H9 (cell line): ENCODE data around the gene C19orf85. TPM values are rescaled to one million over a fixed set of nuclear protein-coding genes. Genes with fewer than 3 reads are reported as not detected.

Source experiments
- DNase-seq: peaks from one replicate; pipeline ENCODE4 v3.0.0-alpha.2; 2017
- H2AFZ ChIP-seq: one replicate; pipeline ENCODE4 v1.6.1; 2013; ENCODE audit warnings: mild to moderate bottlenecking, low read length, control low read depth, moderate library complexity
- H2AK5ac ChIP-seq: 2 replicates; pipeline ENCODE4 v1.6.1; 2013; ENCODE audit warnings: low read length, control low read depth, mixed read lengths; ENCODE audit not compliant: insufficient read length
- H2BK120ac ChIP-seq: one replicate; pipeline ENCODE4 v1.6.1; 2013; ENCODE audit warnings: low read depth, mild to moderate bottlenecking, low read length, control low read depth, inconsistent platforms; ENCODE audit not compliant: poor library complexity, severe bottlenecking
- H2BK12ac ChIP-seq: 2 replicates; pipeline ENCODE4 v1.6.1; 2013; ENCODE audit warnings: low read length, control low read depth, mixed read lengths, low read depth; ENCODE audit not compliant: insufficient read length
- H2BK15ac ChIP-seq: 2 replicates; pipeline ENCODE4 v1.6.1; 2013; ENCODE audit warnings: low read depth, low read length, control low read depth
- H2BK20ac ChIP-seq: one replicate; pipeline ENCODE4 v1.6.1; 2013; ENCODE audit warnings: low read depth, mild to moderate bottlenecking, low read length, control low read depth, inconsistent platforms; ENCODE audit not compliant: poor library complexity, severe bottlenecking
- H2BK5ac ChIP-seq: 2 replicates; pipeline ENCODE4 v1.6.1; 2013; ENCODE audit warnings: low read length, control low read depth, mixed read lengths; ENCODE audit not compliant: insufficient read length
- H3K14ac ChIP-seq: 2 replicates; pipeline ENCODE4 v1.6.1; 2013; ENCODE audit warnings: low read length, control low read depth; ENCODE audit not compliant: insufficient read depth
- H3K18ac ChIP-seq: 2 replicates; pipeline ENCODE4 v1.6.1; 2013; ENCODE audit warnings: low read depth, mild to moderate bottlenecking, mixed read lengths, low read length, control low read depth; ENCODE audit not compliant: insufficient read length
- H3K23ac ChIP-seq: 2 replicates; pipeline ENCODE4 v1.6.1; 2013; ENCODE audit warnings: low read length, control low read depth, mixed read lengths, low read depth; ENCODE audit not compliant: insufficient read length
- H3K23me2 ChIP-seq: 2 replicates; pipeline ENCODE4 v1.6.1; 2013; ENCODE audit warnings: low read depth, mild to moderate bottlenecking, mixed read lengths, low read length, control low read depth; ENCODE audit not compliant: insufficient read length, poor library complexity, severe bottlenecking
- H3K27ac ChIP-seq: 2 replicates; pipeline ENCODE4 v1.5.1; 2013; ENCODE audit warnings: low read length, control low read depth, mixed read lengths, low read depth; ENCODE audit not compliant: insufficient read length
- H3K27me3 ChIP-seq: 2 replicates; pipeline ENCODE4 v1.6.1; 2013; ENCODE audit warnings: low read length, control low read depth, inconsistent platforms; ENCODE audit not compliant: insufficient read depth
- H3K4ac ChIP-seq: 2 replicates; pipeline ENCODE4 v1.6.1; 2013; ENCODE audit warnings: low read depth, mild to moderate bottlenecking, control low read depth, inconsistent platforms, low read length, moderate library complexity
- H3K4me1 ChIP-seq: 2 replicates; pipeline ENCODE4 v1.6.1; 2013; ENCODE audit warnings: low read length, control low read depth, inconsistent platforms; ENCODE audit not compliant: insufficient read depth
- H3K4me2 ChIP-seq: 2 replicates; pipeline ENCODE4 v1.6.1; 2013; ENCODE audit warnings: low read length, control low read depth, mixed read lengths; ENCODE audit not compliant: insufficient read length, insufficient read depth
- H3K56ac ChIP-seq: 2 replicates; pipeline ENCODE4 v1.6.1; 2013; ENCODE audit warnings: low read depth, mild to moderate bottlenecking, mixed read lengths, low read length, control low read depth; ENCODE audit not compliant: insufficient read length
- H3K79me1 ChIP-seq: 2 replicates; pipeline ENCODE4 v1.6.1; 2013; ENCODE audit warnings: low read depth, mild to moderate bottlenecking, moderate library complexity, low read length, control low read depth, inconsistent platforms; ENCODE audit not compliant: insufficient read depth, poor library complexity, severe bottlenecking
- H3K79me2 ChIP-seq: 2 replicates; pipeline ENCODE4 v1.6.1; 2013; ENCODE audit warnings: low read length, control low read depth, inconsistent platforms; ENCODE audit not compliant: insufficient read depth
- H3K9ac ChIP-seq: 2 replicates; pipeline ENCODE4 v1.6.1; 2013; ENCODE audit warnings: low read length, control low read depth, mixed read lengths; ENCODE audit not compliant: insufficient read length; ENCODE audit errors: extremely low read depth
- H3K9me3 ChIP-seq: one replicate; pipeline ENCODE4 v1.6.1; 2013; ENCODE audit warnings: low read depth, low read length, inconsistent platforms; ENCODE audit not compliant: control insufficient read depth
- H3T11ph ChIP-seq: one replicate; pipeline ENCODE4 v1.6.1; 2013; ENCODE audit warnings: mild to moderate bottlenecking, low read length, control low read depth, inconsistent platforms
- H4K20me1 ChIP-seq: one replicate; pipeline ENCODE4 v1.6.1; 2013; ENCODE audit not compliant: control insufficient read depth, insufficient read length, insufficient read depth
- H4K5ac ChIP-seq: 2 replicates; pipeline ENCODE4 v1.6.1; 2013; ENCODE audit warnings: low read depth, mild to moderate bottlenecking, mixed read lengths, low read length, control low read depth; ENCODE audit not compliant: insufficient read length
- H4K8ac ChIP-seq: replicated peaks from 2 replicates; pipeline ENCODE4 v1.6.1; 2013; ENCODE audit warnings: low read length, control low read depth, mixed read lengths, low read depth; ENCODE audit not compliant: insufficient read length
- H4K91ac ChIP-seq: 2 replicates; pipeline ENCODE4 v1.6.1; 2013; ENCODE audit warnings: low read depth, mild to moderate bottlenecking, moderate library complexity, mixed read lengths, low read length, control low read depth; ENCODE audit not compliant: insufficient read length
- H3K27ac Mint-ChIP-seq, 3 experiments: 2 replicates in 2 of 3; 3 replicates in 1 of 3; pipeline ENCODE4 v1.8.0; 2020 to 2021; ENCODE audit warnings: mixed read lengths in 3 of 3, mild to moderate bottlenecking in 1 of 3, moderate library complexity in 1 of 3
- H3K27me3 Mint-ChIP-seq: 2 replicates; pipeline ENCODE4 v1.8.0; 2021; ENCODE audit warnings: low read depth, mild to moderate bottlenecking, moderate library complexity, mixed read lengths
- H3K36me3 Mint-ChIP-seq, 3 experiments: 2 replicates in 2 of 3; 3 replicates in 1 of 3; pipeline ENCODE4 v1.8.0; 2020 to 2021; ENCODE audit warnings: low read depth in 3 of 3, mixed read lengths in 3 of 3; ENCODE audit not compliant: insufficient read depth in 1 of 3
- H3K4me1 Mint-ChIP-seq, 2 experiments: 2 replicates each; pipeline ENCODE4 v1.8.0; 2020; ENCODE audit warnings: mixed read lengths in 2 of 2
- H3K4me3 Mint-ChIP-seq, 2 experiments: 2 replicates in 1 of 2; 3 replicates in 1 of 2; pipeline ENCODE4 v1.8.0; 2020 to 2021; ENCODE audit warnings: mild to moderate bottlenecking in 2 of 2, mixed read lengths in 2 of 2, moderate library complexity in 1 of 2
- H3K9me3 Mint-ChIP-seq, 2 experiments: 2 replicates in 1 of 2; 3 replicates in 1 of 2; pipeline ENCODE4 v1.8.0; 2020; ENCODE audit warnings: mild to moderate bottlenecking in 2 of 2, mixed read lengths in 2 of 2, moderate library complexity in 1 of 2
- WGBS: extraction: QIAGEN DNeasy Blood & Tissue Kit; methylation state at CpG from one replicate; pipeline ENCODE4 v1.1.7; 2013; ENCODE audit warnings: missing lambda C conversion rate, low lambda C conversion rate, mixed read lengths; ENCODE audit not compliant: insufficient read length; ENCODE audit errors: extremely low coverage; 5-methylcytosine and 5-hydroxymethylcytosine counted together
- total RNA-seq: library from RNA; stranded (reverse); gene quantifications from 2 replicates; pipeline ENCODE4 v1.2.1, GENCODE V29; 2021
- TF ChIP-seq, protein P1 (sequence below): fragments of 200-600 bp; sonication (generic); conservative IDR thresholded peaks from 3 replicates; pipeline ENCODE4 v1.8.0; 2021; ENCODE audit warnings: antibody characterized with exemption, mild to moderate bottlenecking

The C19orf85 gene
- total RNA-seq, 1 experiment from 2014 or later: 1.2 TPM

DNA sequence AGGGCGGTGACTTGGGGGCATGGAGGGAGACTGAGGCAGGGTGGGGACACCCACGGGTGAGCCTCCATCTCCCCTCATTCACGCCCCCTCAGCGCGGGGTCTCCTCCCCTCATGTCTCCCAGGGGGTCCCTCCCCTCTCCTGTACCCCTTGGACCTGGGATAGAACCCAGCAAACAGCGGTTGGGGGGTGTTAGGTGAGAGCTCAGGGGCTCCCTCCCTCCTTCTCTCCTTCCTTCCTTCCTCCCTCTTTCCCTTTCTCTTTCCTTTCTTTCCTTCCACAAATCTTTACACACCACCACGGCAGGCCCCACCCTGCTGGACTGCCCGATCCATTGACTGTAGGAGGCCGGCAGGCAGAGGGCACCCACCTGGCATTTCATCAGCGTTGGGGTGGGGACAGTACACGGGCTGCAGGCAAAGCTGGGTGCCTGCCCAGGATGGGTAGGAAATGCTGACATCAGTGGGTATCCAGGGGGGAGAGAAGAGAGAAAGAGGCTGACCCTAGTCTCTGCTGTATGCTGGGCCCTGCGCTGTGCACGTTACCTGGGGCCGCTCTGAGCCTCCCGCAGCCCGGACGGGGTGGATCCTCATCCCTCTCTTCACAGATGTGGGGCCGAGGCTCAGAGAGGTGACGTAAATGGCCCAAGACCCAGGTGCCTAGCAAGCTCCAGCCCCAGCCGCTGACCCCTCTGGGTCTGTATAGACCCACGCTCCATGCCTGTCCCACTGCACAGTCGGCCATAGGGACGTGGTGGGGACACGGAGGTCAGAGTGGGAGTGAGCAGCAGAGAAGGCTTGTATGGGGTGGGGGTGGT is 27.2 kb upstream of the C19orf85 start:
- no peak overlapping the region for H2BK12ac ChIP-seq
- no peak overlapping the region for H3K23ac ChIP-seq
- no peak overlapping the region for H3K4me2 ChIP-seq
- WGBS: no CpG with 5 or more reads among the region's 24 CpGs
- H2AK5ac ChIP-seq: no peak overlapping the region
- Mint-ChIP-seq H3K4me1 (peaks cover 27 to 44% of the 10 kb centered on the region in 2 experiments), H3K36me3 (no peaks in the 10 kb centered on the region), H3K27ac (no peak overlapping the region; a peak in 1 of 7 replicates), H3K27me3 (peaks cover 9% of the 10 kb centered on the region), H3K9me3 (no peaks in the 10 kb centered on the region), H3K4me3 (no peak overlapping the region; a peak in 1 of 5 replicates)
- no peak overlapping the region for H2BK5ac ChIP-seq
- no peaks in the 10 kb centered on the region for H4K20me1 ChIP-seq
- H3K56ac ChIP-seq: no peak overlapping the region
- DNase-seq: no peak
- no peaks in the 10 kb centered on the region for H3K27me3 ChIP-seq
- H3K4ac ChIP-seq: no peak overlapping the region
- H3K79me1 ChIP-seq: no peaks in the 10 kb centered on the region
- no peak overlapping the region for H3T11ph ChIP-seq
- no peak overlapping the region for H2AFZ ChIP-seq
- H4K91ac ChIP-seq: no peak overlapping the region
- H3K4me1 ChIP-seq: peaks cover 3% of the 10 kb centered on the region
- H3K79me2 ChIP-seq: no peaks in the 10 kb centered on the region
- no peak overlapping the region for H3K27ac ChIP-seq
- TF ChIP-seq, protein P1, sequence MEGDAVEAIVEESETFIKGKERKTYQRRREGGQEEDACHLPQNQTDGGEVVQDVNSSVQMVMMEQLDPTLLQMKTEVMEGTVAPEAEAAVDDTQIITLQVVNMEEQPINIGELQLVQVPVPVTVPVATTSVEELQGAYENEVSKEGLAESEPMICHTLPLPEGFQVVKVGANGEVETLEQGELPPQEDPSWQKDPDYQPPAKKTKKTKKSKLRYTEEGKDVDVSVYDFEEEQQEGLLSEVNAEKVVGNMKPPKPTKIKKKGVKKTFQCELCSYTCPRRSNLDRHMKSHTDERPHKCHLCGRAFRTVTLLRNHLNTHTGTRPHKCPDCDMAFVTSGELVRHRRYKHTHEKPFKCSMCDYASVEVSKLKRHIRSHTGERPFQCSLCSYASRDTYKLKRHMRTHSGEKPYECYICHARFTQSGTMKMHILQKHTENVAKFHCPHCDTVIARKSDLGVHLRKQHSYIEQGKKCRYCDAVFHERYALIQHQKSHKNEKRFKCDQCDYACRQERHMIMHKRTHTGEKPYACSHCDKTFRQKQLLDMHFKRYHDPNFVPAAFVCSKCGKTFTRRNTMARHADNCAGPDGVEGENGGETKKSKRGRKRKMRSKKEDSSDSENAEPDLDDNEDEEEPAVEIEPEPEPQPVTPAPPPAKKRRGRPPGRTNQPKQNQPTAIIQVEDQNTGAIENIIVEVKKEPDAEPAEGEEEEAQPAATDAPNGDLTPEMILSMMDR: no peak
- H3K14ac ChIP-seq: no peak overlapping the region
- no peak overlapping the region for H4K5ac ChIP-seq
- no peaks in the 10 kb centered on the region for H3K9me3 ChIP-seq
- peaks cover 8% of the 10 kb centered on the region for H3K23me2 ChIP-seq
- no peak overlapping the region for H4K8ac ChIP-seq
- no peak overlapping the region for H2BK120ac ChIP-seq
- H3K9ac ChIP-seq: no peak overlapping the region
- H2BK20ac ChIP-seq: no peak overlapping the region
- H2BK15ac ChIP-seq: no peak overlapping the region
- no peak overlapping the region for H3K18ac ChIP-seq
